ENCODE results near the gene LCOR. TPM values are rescaled to one million over a fixed set of nuclear protein-coding genes. Genes with fewer than 3 reads are reported as not detected.

The LCOR gene
- total RNA-seq, 1 donor from 2014 or later, result 31.3 TPM

DNA sequence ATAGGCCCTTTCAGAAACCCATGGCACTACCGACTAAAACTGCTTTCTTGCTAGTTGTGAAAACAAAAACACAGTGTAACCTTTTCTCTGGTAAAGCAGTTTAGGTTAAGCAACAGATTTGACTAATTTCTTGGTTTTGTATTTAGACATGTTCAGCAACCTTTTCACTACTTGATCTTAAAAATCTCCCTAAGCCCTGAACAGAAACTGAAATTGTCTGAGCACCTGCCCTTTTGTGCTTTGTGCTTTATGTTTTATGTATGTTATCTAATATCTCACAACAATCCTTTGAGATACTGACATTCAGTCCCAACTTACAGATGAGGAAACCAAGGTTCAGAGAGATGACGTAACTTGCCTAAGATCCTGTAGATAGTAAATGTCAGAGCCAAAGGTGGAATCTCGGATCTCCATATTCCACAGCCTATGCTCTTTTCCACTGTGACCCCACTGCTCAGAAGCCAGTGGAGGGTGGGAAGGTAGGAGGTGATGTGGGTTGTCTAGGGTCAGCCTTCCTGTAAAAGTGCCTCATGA lies 146.6 kb downstream of the LCOR start:
- no peaks in the 10 kb centered on the region for H3K27me3 ChIP-seq (ENCODE audit: control insufficient read depth in 3 of 3, insufficient read depth in 3 of 3, low read length in 3 of 3)

DNA sequence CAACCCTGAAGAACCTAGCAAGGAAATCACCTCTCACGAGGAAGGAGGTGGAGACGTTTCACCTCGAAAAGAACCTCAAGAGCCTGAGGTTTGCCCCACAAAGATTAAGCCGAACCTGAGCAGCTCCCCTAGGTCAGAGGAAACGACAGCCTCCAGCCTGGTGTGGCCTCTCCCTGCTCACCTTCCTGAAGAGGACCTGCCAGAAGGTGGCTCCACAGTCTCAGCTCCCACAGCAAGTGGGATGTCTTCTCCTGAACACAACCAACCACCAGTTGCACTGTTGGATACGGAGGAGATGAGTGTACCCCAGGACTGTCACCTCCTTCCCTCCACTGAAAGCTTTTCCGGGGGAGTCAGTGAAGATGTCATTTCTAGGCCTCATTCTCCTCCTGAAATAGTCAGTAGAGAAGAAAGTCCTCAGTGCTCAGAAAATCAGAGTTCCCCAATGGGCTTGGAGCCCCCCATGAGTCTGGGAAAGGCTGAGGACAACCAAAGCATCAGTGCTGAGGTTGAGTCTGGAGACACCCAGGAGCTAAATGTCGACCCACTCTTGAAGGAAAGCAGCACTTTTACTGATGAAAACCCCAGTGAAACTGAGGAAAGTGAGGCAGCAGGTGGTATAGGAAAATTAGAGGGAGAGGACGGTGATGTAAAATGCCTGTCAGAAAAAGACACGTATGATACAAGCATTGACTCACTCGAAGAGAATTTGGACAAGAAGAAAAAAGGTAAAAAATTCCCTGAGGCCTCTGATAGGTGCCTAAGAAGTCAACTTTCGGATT lies 150.2 kb downstream of the LCOR start:
- Histone ChIP-seq H3K4me3 (ENCODE audit: low read length in 3 of 3) (no peak overlapping the region), H3K9ac (ENCODE audit: low read depth in 1 of 3, low read length in 3 of 3) (no peak overlapping the region), H3K9me3 (ENCODE audit: control insufficient read depth in 3 of 3, low read length in 3 of 3) (no peaks in the 10 kb centered on the region), H3K27ac (ENCODE audit: low read depth, low read length) (no peak overlapping the region), H3K27me3 (ENCODE audit: control insufficient read depth in 3 of 3, insufficient read depth in 3 of 3, low read length in 3 of 3) (no peaks in the 10 kb centered on the region), H3K4me1 (ENCODE audit: control insufficient read depth in 3 of 3, insufficient read depth in 3 of 3, low read length in 3 of 3) (peaks cover 0 to 3% (median 0%) of the 10 kb centered on the region in 3 donors), H3K36me3 (ENCODE audit: control insufficient read depth in 3 of 3, insufficient read depth in 3 of 3, low read length in 3 of 3) (peaks cover 8 to 18% (median 18%) of the 10 kb centered on the region in 3 donors)

More for the DNA sequence above, 146.6 kb downstream of the LCOR start:
- H3K9ac ChIP-seq (ENCODE audit: low read depth in 1 of 3, low read length in 3 of 3), result no peak overlapping the region
- no peaks in the 10 kb centered on the region for H3K4me1 ChIP-seq (ENCODE audit: control insufficient read depth in 3 of 3, insufficient read depth in 3 of 3, low read length in 3 of 3)
- H3K36me3 ChIP-seq (ENCODE audit: control insufficient read depth in 3 of 3, insufficient read depth in 3 of 3, low read length in 3 of 3), result peaks cover 8 to 18% (median 18%) of the 10 kb centered on the region in 3 donors
- H3K9me3 ChIP-seq (ENCODE audit: control insufficient read depth in 3 of 3, low read length in 3 of 3), result no peaks in the 10 kb centered on the region
- no peak overlapping the region for H3K4me3 ChIP-seq (ENCODE audit: low read length in 3 of 3)
- no peak overlapping the region for H3K27ac ChIP-seq (ENCODE audit: low read depth, low read length)

DNA sequence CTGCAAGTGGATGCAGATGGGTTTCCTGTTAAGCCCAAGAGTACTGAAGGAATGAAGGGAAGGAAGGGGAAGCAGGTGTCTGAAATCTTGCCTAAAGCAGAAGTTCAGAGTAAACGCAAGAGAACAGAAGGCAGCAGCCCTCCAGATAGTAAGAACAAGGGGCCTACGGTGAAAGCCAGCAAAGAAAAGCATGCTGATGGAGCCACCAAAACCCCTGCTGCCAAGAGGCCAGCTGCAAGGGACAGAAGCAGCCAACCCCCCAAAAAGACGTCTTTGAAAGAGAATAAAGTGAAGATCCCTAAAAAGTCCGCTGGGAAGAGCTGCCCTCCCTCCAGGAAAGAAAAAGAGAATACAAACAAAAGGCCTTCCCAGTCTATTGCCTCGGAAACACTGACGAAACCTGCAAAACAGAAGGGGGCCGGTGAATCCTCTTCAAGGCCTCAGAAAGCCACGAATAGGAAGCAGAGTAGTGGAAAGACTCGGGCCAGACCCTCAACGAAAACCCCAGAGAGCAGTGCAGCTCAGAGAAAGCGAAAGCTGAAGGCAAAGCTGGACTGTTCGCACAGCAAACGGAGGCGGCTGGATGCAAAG lies 152.5 kb downstream of the LCOR start:
- Histone ChIP-seq H3K27ac (ENCODE audit: low read depth, low read length) (peak overlapping the region; percentile 31), H3K9ac (ENCODE audit: low read depth in 1 of 3, low read length in 3 of 3) (no peak overlapping the region), H3K4me3 (ENCODE audit: low read length in 3 of 3) (no peak overlapping the region)

DNA sequence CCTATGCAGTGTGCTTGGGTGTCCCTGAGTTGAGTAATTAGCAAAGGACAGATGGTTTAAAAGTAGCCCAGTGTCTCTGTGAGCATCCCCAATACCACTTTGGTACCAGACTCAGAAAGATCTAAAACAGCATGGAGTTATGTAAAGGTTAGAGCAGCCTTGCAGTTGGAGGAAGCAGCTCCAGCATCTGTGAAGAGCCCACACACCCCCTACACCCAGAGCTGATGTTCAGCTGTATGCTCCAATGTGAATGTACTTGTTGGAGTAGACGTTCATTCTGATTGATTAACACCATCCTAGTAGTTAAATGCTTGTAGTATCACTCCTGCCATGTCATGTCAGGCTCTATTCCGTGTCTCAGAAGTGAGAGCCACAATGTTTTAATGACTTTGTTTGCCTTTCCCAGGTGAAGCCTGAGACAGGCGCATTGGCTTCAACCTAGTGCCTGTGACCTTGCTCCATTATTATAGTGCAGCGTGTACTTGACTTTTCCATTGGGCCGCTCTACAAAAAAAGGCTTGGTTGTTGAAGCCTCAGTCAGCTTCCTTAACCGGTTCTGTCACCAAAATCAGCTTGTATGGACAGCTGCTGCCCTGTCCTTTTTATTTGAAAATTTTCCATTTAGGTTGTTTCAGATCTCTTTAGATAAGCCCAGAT lies 154.2 kb downstream of the LCOR start:
- no peaks in the 10 kb centered on the region for H3K27me3 ChIP-seq (ENCODE audit: control insufficient read depth in 3 of 3, insufficient read depth in 3 of 3, low read length in 3 of 3)
- H3K4me1 ChIP-seq (ENCODE audit: control insufficient read depth in 3 of 3, insufficient read depth in 3 of 3, low read length in 3 of 3), result peaks cover 0 to 3% (median under 1%) of the 10 kb centered on the region in 3 donors
- H3K36me3 ChIP-seq (ENCODE audit: control insufficient read depth in 3 of 3, insufficient read depth in 3 of 3, low read length in 3 of 3), result peaks cover 4 to 11% (median 11%) of the 10 kb centered on the region in 3 donors
- no peak overlapping the region for H3K9ac ChIP-seq (ENCODE audit: low read depth in 1 of 3, low read length in 3 of 3)
- H3K4me3 ChIP-seq (ENCODE audit: low read length in 3 of 3), result no peak overlapping the region
- H3K27ac ChIP-seq (ENCODE audit: low read depth, low read length), result no peak overlapping the region
- H3K9me3 ChIP-seq (ENCODE audit: control insufficient read depth in 3 of 3, low read length in 3 of 3), result no peaks in the 10 kb centered on the region

More for the DNA sequence above, 152.5 kb downstream of the LCOR start:
- Histone ChIP-seq H3K27me3 (ENCODE audit: control insufficient read depth in 3 of 3, insufficient read depth in 3 of 3, low read length in 3 of 3) (no peaks in the 10 kb centered on the region), H3K9me3 (ENCODE audit: control insufficient read depth in 3 of 3, low read length in 3 of 3) (no peaks in the 10 kb centered on the region), H3K36me3 (ENCODE audit: control insufficient read depth in 3 of 3, insufficient read depth in 3 of 3, low read length in 3 of 3) (peaks cover 8 to 18% (median 18%) of the 10 kb centered on the region in 3 donors), H3K4me1 (ENCODE audit: control insufficient read depth in 3 of 3, insufficient read depth in 3 of 3, low read length in 3 of 3) (peaks cover 0 to 3% (median 0%) of the 10 kb centered on the region in 3 donors)

DNA sequence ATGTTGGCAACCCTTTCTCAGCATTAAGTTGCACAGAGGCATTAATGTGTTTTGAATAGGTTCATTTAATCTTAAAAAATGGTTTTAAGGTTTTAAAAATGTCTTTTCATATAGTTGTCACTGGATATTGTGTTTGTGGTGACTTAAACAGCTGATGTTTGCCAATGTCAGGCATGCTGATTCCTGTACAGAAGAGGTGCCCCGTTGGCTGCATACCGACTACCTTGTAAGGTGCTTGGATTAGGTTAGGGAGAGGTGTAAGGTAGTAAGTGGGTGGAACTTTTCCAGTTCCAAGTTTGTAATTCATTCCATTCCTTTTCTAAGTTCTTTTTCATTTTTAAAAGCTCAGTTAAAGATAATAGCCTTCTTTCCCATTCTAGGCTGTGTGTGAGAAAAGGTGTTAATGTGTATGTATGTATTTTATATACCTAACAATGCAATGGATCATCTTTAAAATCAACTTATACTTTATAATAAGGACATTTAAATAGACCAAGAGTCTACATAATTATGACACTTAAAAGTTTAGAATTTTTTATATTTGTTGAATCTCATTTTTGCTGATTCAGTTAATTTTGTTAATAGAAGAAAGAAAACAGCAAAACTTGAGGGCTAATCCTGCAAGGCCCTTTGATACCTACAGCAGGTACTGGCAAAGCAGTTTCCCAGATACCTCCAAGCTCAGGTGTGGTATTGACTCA lies 155.2 kb downstream of the LCOR start:
- no peak overlapping the region for H3K4me3 ChIP-seq (ENCODE audit: low read length in 3 of 3)
- H3K27me3 ChIP-seq (ENCODE audit: control insufficient read depth in 3 of 3, insufficient read depth in 3 of 3, low read length in 3 of 3), result no peaks in the 10 kb centered on the region
- H3K9ac ChIP-seq (ENCODE audit: low read depth in 1 of 3, low read length in 3 of 3), result no peak overlapping the region
- H3K36me3 ChIP-seq (ENCODE audit: control insufficient read depth in 3 of 3, insufficient read depth in 3 of 3, low read length in 3 of 3), result peaks cover 0 to 2% (median 1%) of the 10 kb centered on the region in 3 donors
- H3K27ac ChIP-seq (ENCODE audit: low read depth, low read length), result no peak overlapping the region
- H3K9me3 ChIP-seq (ENCODE audit: control insufficient read depth in 3 of 3, low read length in 3 of 3), result no peaks in the 10 kb centered on the region
- H3K4me1 ChIP-seq (ENCODE audit: control insufficient read depth in 3 of 3, insufficient read depth in 3 of 3, low read length in 3 of 3), result peaks cover 0 to 6% (median 4%) of the 10 kb centered on the region in 3 donors

DNA sequence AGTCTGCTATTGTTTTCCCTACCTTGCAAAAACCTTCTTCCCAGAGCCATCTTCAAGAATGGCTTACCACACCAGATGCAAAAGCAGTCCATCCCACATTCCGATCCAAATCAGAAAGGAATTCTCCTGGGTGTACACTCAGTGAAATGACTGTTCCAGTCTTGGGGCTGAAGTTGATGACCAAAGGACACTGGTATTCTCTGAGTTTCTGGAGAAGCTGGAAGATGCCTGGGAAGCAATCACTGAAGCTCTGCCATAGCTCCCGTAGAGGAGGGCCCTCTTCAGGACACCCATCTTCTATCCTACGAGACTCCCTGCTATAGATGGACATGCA lies 155.7 kb downstream of the LCOR start:
- Histone ChIP-seq H3K9ac (ENCODE audit: low read depth in 1 of 3, low read length in 3 of 3) (no peak overlapping the region), H3K4me1 (ENCODE audit: control insufficient read depth in 3 of 3, insufficient read depth in 3 of 3, low read length in 3 of 3) (peaks cover 0 to 6% (median 4%) of the 10 kb centered on the region in 3 donors), H3K9me3 (ENCODE audit: control insufficient read depth in 3 of 3, low read length in 3 of 3) (no peaks in the 10 kb centered on the region), H3K36me3 (ENCODE audit: control insufficient read depth in 3 of 3, insufficient read depth in 3 of 3, low read length in 3 of 3) (peaks cover 0 to 2% (median 0%) of the 10 kb centered on the region in 3 donors), H3K4me3 (ENCODE audit: low read length in 3 of 3) (no peak overlapping the region), H3K27me3 (ENCODE audit: control insufficient read depth in 3 of 3, insufficient read depth in 3 of 3, low read length in 3 of 3) (no peaks in the 10 kb centered on the region), H3K27ac (ENCODE audit: low read depth, low read length) (no peak overlapping the region)

DNA sequence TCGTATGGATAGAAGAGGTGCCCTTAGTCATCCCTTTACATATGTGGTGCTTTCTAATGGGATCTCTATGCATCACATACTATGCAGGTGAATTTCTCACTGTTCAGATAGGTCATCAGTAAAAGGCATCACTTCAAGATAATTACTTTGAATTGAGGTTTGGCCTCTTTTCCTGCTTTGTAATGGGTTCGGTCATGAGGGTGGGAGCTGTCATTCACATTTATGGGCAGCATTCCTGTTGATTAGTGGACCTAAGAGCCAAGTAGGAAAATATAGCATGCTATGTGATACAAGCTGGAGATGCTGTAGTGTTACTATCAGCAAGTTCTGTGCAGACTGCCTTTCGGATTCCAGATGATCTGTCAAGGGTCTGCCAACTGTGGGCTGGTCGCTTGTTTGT lies 156.3 kb downstream of the LCOR start:
- Histone ChIP-seq H3K9ac (ENCODE audit: low read depth in 1 of 3, low read length in 3 of 3) (no peak overlapping the region), H3K27ac (ENCODE audit: low read depth, low read length) (no peak overlapping the region), H3K27me3 (ENCODE audit: control insufficient read depth in 3 of 3, insufficient read depth in 3 of 3, low read length in 3 of 3) (no peaks in the 10 kb centered on the region), H3K4me1 (ENCODE audit: control insufficient read depth in 3 of 3, insufficient read depth in 3 of 3, low read length in 3 of 3) (peaks cover 0 to 6% (median 4%) of the 10 kb centered on the region in 3 donors), H3K4me3 (ENCODE audit: low read length in 3 of 3) (no peak overlapping the region), H3K36me3 (ENCODE audit: control insufficient read depth in 3 of 3, insufficient read depth in 3 of 3, low read length in 3 of 3) (no peaks in the 10 kb centered on the region), H3K9me3 (ENCODE audit: control insufficient read depth in 3 of 3, low read length in 3 of 3) (no peaks in the 10 kb centered on the region)

DNA sequence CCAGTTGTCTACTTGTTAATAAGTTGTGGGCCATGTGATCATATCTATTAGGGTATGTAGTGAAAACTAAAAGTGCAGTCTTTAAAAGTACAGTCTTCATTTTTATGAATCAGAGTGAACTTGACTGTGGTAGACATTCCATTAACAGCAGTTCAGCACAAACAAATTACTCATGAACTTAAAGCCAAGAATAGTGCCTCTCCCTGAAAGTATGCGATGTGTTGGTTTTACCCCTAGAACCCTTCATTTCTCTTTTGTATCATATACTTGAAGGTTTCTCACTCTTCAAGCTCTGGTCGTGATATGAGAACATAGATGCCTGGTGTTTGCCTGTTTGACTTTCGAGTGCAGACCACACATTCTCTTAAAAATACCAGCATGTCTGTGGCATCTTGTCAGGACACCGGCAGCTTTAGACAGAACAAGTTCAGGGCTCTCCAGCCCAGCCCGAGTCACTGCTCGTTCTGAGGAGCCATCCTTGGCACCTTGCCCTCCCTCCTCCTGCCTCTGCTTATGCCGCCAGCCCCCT lies 159.3 kb downstream of the LCOR start:
- H3K4me1 ChIP-seq (ENCODE audit: control insufficient read depth in 3 of 3, insufficient read depth in 3 of 3, low read length in 3 of 3), result peaks cover 2 to 20% (median 11%) of the 10 kb centered on the region in 3 donors
- no peaks in the 10 kb centered on the region for H3K27me3 ChIP-seq (ENCODE audit: control insufficient read depth in 3 of 3, insufficient read depth in 3 of 3, low read length in 3 of 3)
- no peaks in the 10 kb centered on the region for H3K9me3 ChIP-seq (ENCODE audit: control insufficient read depth in 3 of 3, low read length in 3 of 3)
- H3K27ac ChIP-seq (ENCODE audit: low read depth, low read length), result no peak overlapping the region
- H3K36me3 ChIP-seq (ENCODE audit: control insufficient read depth in 3 of 3, insufficient read depth in 3 of 3, low read length in 3 of 3), result no peaks in the 10 kb centered on the region
- H3K4me3 ChIP-seq (ENCODE audit: low read length in 3 of 3), result no peak overlapping the region
- no peak overlapping the region for H3K9ac ChIP-seq (ENCODE audit: low read depth in 1 of 3, low read length in 3 of 3)

DNA sequence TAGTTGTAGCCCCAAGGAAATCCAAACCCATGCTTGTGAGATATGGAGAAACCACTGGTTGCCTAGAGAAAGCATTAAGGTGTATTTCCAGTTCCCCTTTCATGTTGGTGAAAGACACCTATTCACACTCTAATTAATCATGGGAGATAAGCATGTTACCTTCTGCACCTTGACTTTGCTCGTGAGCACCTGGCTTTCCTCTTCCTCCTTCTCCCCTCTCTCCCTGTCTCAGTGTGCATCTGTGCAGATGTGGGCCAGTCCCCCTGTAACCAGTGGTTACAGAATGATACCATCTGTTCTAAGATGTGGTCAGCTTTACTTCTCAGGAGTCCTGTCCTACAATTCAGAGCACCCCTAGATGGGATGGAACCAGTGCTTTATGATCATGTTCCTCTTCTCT lies 160.6 kb downstream of the LCOR start:
- H3K4me1 ChIP-seq (ENCODE audit: control insufficient read depth in 3 of 3, insufficient read depth in 3 of 3, low read length in 3 of 3), result peaks cover 2 to 20% (median 11%) of the 10 kb centered on the region in 3 donors
- no peak overlapping the region for H3K4me3 ChIP-seq (ENCODE audit: low read length in 3 of 3)
- H3K9ac ChIP-seq (ENCODE audit: low read depth in 1 of 3, low read length in 3 of 3), result no peak overlapping the region
- no peaks in the 10 kb centered on the region for H3K27me3 ChIP-seq (ENCODE audit: control insufficient read depth in 3 of 3, insufficient read depth in 3 of 3, low read length in 3 of 3)
- no peaks in the 10 kb centered on the region for H3K9me3 ChIP-seq (ENCODE audit: control insufficient read depth in 3 of 3, low read length in 3 of 3)
- H3K36me3 ChIP-seq (ENCODE audit: control insufficient read depth in 3 of 3, insufficient read depth in 3 of 3, low read length in 3 of 3), result no peaks in the 10 kb centered on the region
- H3K27ac ChIP-seq (ENCODE audit: low read depth, low read length), result no peak overlapping the region

All from skeletal muscle tissue (tissue), 4 donors.